Measurements from ENCODE around the gene PDGFRB. TPM values are rescaled to one million over a fixed set of nuclear protein-coding genes. Genes with fewer than 3 reads are reported as not detected.
A peak's percentile ranks its signal among the peaks of the same experiment; 100 is the strongest.

PDGFRB gene
- total RNA-seq, 1 donor from 2014 or later = 90.9 TPM

DNA sequence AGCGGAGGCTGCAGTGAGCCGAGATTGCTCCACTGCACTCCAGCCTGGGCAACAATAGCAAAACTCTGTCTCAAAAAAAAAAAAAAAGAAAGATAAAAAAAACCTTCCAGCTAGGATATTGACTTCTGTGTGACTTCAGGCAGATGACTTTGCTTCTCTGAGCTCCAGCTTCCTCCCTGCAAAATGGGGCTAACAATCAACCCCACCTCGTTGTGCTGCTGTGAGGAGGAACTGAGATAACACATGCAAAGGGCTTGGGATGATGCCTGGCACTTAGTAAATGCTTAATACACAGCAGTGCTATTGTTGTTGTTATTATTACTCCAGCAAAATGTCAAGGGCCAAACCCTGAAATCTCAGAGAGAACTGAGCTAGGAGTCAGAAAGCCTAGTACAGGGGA, 7.4 kb upstream of the PDGFRB start:
- DNase-seq = no peak

DNA sequence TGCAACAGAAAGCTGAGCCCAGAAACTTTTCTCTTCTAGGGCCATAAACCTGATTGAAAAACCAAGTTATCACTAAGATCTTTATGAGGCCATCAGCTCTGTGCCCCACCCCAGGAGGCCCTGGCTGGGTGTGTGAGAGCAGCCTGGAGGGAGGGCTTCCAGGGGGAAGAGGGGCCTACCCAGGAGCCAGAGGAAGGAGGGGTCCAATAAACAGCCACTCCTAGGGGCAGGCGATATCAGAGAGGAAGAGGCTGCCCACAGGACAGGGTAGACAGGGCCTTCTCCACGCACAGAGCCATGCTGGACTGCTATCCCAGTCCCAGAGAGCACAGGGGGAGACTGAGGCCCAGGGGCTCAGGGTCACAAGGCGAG, 6.5 kb upstream of the PDGFRB start:
- no peak for DNase-seq

DNA sequence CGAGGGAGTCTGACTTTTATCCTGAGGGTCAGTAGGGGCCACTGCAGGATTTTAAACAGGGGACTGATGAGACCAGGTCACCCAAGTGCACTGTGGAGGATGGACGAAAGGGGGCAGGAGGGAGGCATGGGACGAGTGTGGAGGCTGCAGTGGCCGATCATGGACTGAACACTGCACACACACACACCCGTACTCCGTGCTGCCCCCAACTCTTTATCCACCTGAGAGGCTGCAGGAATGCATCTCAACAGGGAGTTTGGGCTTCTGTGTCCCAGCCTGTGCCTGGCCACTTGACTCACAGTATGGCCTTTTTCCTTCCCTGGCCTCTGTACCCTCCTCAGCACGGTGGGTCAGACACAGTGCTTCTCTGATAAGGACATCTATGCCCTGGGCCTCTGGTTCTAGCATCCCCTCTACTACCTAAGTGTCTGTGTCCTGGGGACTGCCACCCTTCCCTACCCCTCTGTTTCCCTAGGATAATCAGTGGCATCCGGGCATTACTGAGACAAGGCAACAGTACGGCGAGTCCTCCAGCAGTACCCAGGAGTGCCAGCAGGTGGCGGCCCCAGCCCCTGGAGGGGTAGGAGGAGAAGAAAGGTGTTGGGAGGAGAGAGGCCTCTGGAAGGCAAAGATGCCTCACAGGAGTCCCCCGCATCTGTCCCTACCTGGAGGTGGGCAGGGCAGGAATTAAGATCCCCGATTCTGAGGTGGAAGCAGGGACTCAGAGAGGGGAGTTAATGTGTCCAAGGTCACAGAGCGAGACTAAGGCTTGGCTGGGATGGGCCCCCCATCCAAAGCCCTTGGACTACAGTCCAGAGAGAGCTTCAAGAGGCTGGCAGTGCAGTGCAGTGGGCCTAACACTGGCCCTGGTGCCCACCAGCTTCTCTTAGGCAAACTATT, 5.8 kb upstream of the PDGFRB start:
- DNase-seq = no peak

DNA sequence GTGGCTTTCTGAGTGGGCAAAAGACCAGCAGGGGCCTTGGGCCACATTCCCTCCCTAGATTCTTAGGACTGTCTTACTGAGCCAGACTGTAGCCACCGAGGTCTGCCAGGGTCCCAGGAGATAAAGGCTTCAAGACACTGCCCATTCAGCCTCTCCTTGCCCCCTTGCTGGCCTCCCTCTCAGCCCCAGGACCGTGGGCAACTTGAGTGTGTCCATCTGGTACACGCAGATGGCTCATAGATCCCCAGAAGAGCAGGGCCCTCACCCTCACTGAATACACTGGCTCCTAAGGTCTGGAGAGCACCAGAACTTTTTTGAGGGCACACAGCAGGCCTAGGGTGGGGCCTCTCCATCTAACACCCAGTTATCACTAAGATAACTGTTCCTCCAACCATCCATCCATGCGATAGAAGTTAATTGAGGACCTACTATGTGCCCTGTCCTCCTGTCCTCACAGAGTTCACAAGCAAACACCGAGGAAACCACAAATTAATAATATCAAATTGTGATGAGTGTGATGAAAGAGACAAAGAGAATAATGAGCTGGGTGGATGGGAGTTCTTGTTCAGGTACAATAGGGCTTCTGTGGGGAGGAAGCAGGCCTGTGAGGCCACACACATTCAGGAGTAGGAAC, 4.9 kb upstream of the PDGFRB start:
- no peak for DNase-seq

DNA sequence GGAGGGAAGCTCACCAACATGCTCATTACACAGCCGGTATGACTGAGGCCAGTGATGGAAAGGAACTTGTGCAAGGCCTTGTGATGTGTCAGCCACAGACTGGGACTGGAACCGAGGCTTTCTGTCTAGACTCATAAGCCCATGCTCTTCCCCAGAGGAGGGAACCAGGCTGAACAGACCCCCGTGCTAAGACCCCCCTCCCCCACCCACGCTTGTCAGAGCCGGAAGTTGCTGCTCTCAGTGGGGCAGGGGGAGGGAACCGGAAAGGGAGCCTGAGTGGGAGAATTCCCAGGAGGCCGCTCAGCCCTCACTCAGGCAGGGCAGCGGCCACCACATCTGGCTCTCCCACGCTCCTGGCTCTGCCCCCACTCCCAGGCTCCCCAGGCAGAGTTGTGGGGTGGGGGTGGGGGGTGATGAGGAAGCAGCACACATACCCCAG, 4.1 kb upstream of the PDGFRB start:
- peak; percentile 48 for DNase-seq

DNA sequence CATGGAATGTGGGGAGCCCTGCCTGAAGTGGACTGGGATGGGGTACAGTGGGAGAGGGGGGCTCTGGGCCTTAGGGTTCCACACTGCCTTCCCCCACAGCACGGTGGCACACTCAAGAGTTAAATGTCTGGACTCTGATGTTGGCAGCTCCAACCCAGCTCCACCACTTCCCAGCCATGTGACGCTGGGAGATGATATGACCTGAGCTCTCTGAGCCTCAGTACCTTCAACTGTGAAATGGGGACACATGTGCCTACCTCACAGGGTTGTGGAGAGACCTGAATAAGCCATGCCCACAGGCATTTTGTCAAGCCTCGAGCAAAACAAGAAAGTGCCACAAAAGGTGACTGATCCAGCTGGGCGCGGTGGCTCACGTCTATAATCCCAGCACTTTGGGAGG, 3.4 kb upstream of the PDGFRB start:
- DNase-seq = no peak

DNA sequence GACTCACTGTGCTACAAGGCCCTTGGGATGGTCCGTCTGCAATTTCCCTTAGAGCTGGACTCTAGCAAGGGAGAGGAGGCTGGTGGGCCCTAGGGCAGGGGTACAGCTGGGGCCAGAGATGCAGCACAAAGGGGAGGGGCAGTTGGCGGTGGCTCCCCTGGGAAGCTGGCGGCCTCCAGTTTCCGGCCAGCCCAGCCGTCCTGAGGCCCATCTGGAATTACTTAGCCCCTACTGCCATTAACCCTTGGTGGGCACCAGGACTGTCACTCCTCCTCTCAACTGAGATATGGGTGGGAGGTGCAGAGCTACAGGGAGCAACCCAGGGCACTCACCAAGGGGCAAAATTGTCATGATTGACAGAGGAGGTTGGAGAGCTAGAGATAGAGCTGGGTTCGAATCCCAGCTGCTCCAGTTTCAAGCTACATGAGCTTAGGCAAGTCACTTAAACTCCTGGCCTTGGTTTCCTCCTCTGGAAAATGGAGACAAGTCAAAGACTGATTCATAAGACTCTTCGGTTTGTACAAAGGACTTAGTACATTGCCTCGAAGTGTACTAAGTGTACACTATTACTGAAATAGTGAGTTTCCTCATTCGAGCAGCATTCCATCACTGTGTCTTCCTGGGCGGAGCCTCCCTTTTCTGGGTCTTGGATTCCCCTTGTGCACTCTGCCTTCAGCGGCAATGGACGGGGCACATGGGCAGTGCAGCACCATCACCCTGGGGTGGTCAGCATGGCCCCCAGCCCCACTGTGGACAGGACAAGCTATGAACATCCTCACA, 2.7 kb upstream of the PDGFRB start:
- DNase-seq = no peak

DNA sequence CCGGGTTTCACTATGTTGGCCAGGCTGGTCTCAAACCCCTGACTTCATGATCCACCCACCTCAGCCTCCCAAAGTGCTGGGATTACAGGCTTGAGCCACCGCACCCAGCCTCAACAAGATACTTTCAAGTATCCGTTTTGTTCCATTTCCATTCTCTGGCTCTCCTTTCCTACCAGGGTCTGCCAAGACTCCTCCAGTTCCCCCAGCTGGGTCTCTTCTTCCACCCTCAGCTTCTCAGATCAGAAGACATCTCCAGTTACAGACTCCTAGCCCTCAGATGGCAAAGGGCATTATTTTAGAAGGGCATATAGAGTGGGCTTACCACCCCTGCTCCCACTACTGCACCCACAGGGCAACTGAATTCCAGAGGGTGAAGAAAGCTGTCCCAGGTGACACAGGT, 1.5 kb upstream of the PDGFRB start:
- DNase-seq = no peak

DNA sequence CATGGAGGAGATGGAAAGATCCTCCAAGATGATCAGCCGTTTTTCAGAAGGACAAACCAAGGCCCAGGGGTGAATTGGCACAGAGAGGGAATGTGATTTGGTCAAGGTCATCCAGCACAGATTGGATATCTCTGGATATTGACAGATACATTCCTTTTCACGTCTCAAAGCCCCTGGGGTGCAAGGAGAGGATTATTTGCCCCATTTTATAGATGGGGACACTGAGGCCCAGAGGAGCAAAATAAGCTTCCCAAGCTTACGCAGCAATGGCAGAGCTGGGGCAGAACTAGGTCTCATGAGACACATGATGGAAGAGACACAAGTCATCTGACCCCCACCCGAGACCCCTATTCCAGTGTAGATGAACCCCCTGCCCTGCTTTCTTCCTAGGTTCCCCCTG, 895 bp upstream of the PDGFRB start:
- no peak for DNase-seq

DNA sequence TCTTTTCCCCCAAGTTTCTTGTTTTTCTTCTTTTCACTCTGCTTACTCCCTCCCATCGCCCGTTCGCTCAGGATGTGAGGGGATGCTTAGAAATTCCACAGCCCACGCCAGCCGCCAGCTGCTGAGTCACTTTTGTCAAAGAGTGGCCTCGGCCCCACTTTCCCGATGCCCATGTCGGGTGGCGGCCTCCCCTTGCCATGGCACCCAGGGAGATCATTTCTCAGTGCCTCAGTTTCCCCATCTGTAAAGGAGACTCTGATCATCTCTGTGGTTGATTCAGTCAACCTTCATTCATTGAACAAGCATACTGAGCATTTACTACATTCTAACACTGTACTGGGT, 353 bp upstream of the PDGFRB start:
- DNase-seq = no peak

DNA sequence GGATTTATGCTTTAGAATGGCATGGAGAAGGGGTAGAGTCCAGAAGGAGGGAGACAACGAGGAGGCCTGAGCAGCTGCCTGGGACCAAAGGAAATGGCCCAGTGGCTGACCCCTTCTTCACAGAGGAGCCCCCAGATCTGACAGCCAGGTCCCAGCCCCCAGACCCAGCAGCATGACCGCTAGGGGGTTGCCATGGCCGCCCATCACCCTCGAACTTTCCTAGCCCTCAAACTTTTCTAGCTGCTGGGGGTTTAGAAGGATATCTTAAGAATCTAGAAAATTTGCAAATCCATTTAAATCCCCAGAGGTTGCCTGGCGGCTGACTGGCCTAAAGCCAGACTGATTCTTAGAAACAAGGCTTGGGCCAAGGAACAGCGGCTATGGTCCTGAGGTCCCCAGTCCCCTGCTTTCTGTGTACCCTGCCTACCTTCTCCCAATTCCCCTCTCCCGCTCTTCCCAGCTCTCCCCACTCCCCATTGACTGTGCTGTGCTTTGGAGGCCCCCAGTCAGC, 972 bp downstream of the PDGFRB start:
- DNase-seq = no peak

DNA sequence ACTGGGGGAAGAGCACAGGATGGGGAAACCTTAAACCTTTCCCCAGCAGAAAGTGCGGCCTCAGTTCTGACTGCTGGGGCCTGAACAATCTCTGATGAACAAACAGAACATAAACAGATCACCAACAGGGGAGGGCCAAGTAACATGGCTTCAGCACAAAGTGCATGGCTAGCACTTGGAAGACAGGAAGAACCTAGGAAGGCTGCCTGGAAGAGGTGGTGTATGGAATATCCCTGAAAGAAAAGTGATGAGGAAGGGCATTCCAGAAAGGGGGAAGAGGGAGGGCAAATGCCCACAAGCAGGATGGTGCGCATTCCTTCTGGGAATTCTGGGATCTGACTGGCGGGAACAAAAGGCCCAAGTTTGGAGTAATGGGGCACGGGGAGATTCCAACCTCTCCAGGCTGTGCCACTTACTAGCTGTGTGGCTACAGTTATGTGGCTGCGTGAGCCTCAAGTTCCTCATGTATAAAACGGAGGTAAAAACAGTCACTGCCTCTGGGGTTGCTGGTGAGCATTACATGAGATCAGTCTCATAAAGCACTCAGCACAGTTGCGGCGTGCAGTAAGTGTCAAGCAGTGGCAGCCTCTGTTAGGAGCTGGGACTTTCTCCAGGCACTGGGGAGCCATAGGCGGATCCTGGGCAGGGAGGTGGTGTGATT, 1.6 kb downstream of the PDGFRB start:
- DNase-seq = peak; percentile 73

DNA sequence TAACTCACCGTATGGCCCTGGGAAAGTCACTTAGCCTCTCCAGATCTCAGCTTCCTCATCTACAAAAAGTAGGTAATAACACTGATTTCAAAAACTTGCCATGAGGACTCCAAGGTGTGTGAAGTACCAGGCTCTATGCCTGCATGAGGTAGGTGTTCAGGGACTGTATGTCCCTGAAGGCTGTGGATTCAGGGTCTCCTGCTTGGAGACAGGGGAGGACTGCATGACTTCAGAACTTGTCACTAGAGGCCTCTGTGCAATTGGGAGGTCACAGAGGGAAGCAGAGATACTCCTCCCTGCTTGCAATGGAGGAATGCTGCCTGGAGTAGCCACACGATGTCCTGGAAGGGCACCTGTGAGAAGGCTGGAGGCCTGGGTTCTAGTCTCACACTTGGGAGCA, 2.2 kb downstream of the PDGFRB start:
- no peak for DNase-seq

DNA sequence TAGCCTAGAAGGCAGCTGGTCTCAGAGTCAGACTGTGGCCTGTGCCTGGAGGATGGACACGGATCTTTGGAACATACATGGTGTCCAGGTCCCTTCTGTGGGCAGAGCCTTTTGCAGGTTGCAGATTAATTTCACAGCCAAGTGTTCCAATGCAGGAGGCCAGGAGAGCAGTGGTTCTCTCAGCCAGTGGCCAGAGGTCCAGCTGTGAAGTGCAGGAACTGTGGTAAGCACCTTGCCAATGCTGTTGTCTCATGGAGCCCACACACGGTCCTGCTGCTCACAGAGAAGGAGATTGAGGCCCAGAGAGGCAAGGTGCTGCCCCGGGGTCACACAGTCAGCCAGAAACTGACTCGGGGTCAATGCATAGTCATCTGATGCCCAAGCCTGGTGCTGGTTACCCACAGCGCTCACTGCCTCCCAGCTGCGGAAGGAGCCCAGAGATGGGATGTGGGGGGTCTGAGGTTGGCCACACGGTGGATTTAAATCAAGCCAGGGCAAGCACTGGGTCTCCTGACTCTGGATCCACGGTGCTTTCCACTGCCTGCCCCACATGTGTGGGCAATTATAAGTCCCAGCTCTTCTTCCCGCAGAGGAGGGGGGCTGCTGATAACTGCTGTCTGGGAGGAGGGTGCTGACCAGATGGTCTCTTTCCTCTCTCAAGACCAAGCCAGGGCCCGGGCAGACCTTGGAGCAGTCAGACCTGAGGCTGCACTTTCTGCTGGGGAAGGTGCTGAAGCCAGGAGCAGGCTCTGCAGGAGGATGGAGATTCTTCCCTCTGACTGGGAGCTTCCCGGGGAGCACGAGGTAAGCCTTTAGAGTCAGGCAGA, 2.8 kb downstream of the PDGFRB start:
- DNase-seq = no peak

DNA sequence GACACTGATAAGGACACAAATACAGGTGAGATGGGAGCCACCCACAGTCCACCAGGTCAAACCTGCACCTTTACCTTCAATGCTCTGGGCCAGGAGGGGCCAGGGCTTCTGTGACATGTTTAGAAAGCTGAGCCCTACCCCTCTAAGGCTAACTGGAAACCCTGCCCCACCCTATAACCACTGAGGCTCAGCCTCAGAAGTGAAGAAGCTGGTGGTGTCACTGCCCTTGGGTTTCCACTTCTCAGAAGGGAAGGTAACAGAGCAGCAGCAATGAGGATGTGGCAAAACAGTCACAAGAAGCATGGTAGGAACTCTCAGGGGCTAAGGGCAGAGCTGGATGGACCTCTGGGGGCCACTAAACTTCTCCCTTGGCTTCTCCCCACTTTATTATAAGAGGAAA, 6.0 kb downstream of the PDGFRB start:
- DNase-seq = no peak

DNA sequence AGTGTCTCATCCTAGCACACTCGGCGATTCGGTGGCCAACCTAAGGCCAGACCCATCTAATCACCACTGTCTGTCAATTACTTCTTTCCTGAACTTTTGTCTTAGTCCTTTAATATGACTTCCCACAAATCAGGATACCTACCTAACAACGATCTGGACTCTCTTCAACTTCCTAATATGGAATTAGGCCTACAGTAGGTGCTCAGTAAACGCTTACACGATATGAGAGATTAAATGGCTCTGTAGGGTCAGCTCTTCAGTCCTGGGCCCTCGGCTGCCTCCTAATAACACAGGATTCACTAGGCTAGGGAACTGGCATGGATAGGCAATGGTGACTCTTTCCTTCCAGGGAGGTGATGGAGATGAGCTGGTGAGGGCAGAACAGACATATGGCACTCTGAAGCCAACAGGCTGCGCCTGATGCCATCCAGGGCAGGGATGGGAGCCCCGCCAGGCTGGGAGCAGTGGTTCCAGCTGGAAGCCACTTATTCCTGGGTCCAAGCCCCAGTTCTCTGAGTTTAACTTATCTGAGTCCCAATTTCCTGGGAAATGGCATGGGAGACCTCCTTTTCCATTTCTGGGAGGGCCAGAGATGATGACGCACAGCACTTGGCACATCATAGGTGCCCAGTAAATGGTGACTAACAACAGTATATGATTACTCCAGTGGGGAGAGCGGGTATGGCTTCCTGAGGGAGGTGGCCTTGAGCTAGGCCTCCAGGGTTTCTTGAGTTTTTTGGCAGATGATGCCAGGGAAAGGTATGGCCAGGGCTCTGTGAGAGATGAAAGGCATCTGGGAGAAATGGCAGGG, 7.3 kb downstream of the PDGFRB start:
- no peak for DNase-seq

DNA sequence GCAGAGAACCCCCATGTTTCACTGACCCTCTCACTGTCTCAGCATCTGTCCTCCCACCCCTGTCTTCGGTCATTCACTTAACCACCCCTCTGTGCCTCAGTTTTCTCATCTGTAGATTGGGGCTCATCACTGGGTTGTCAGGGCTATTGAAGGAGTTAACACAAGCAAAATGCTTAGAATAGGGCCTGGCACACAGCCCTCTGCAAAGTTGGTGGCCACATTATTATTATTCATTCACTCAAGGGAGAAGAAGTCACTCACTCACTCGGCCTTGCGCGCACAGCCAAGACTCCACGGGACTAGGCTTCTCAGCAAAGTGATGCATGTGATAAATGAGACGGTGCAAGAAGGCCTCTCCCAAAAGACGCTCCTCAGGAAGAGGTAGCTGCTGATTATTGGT, 8.0 kb downstream of the PDGFRB start:
- DNase-seq = no peak

DNA sequence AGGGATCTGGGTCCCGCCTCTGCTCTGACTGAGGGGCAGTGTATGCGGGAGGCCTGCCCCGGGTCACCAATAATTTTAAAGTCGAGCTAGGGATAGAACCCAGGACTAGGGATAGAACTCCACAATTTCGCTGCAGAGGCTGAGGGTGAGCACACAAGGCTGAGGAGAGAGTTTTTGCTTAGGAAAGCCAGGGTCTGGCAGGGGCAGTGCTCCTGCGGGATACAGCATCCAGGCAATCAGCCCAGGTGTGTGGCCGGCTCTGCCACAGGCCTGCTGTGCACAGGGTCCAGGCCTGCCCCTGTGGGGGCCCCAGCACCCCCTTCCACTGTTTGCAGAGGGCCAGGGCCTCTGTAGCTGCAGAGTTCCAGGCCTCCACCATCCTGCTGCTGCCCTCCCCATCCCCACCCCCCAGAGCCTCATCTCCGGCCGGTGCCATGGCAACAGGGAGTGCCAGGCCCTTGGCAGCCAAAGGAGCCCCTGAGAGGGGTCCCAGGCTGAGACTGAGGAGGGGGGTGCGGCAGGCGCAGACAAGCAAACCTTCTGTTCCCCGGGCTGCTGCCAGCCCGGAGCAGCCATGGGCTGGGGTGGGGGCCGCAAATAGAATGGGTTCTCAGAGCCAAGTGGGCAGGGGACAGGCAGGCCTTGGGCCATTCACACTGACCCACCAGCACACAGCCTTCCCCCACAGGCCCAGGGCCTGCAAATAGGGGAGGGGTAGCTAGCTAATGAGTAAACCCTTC, 8.6 kb downstream of the PDGFRB start:
- DNase-seq = no peak

DNA sequence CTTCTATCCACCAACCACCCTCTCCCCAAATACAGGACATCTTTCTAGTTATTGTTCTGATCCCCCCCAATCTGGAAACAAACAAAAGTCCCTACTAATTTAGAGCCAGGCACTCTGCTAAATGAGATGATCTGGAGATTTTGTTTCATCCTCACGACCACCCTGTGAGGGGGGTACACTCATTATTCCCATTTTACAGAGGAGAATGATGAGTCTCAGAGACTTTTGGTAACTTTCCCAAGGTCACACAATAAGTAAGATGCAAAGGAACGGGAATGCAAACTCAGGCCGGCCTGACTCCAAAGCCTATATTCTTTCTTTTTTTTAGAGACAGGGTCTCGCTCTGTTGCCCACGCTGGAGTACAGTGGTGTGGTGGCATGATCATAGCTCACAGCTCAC, 9.4 kb downstream of the PDGFRB start:
- DNase-seq = no peak

DNA sequence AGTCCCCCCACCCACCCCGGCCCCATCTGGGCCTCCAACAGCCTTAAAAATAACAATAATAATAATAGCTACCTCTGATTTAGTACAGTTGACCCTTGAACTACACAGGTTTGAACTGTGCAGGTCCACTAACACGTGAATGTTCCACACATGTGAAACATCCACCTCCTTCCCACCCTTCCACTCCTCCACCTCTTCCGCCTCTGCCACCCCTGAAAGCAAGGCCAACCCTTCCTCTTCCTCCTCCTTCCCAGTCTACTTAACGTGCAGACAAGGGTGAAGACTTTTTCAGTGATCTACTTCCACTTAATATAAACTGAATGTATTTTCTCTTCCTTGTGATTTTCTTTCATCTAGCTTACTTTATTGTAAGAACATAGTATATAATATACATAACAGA, 10.8 kb downstream of the PDGFRB start:
- no peak for DNase-seq
